ENCODE data around the gene ST7. TPM values are rescaled to one million over a fixed set of nuclear protein-coding genes. Genes with fewer than 3 reads are reported as not detected.
A peak's percentile ranks its signal among the peaks of the same experiment; 100 is the strongest.
"Not testable (repeated sequence)": the region's sequence is repeated elsewhere in the genome, so short reads cannot be mapped to it uniquely, and the experiment has no call there.

ST7 gene
- total RNA-seq, 2 experiments from 2014 or later, result 5.2 to 5.9 TPM

- CTCF ChIA-PET, result interaction anchor here (0.6 to 7.2 kb wide), 28 partner anchors 10 to 796 kb away, joined by 3 to 118 read pairs (median 4); no protein-coding TSS in a partner anchor
- Mint-ChIP-seq H3K27ac (no peak overlapping the region), H3K9me3 (ENCODE audit: insufficient read depth) (no peaks in the 10 kb centered on the region), H3K4me3 (no peak overlapping the region), H3K36me3 (ENCODE audit: low read depth) (no peaks in the 10 kb centered on the region), H3K27me3 (ENCODE audit: low read depth) (peaks cover 24% of the 10 kb centered on the region), H3K4me1 (ENCODE audit: low read depth) (peaks cover 7% of the 10 kb centered on the region)
- peak; percentile 81 for DNase-seq
- ATAC-seq, result peak; percentile 91
- POLR2A ChIA-PET, result no interaction called here
Measured at GRCh38 chr7:116929914-116930913, 23.1 kb upstream of the ST7 start.

GRCh38 chr7:116932566-116932965 is 20.7 kb upstream of the ST7 start:
- Mint-ChIP-seq H3K4me1 (ENCODE audit: low read depth) (peaks cover 7% of the 10 kb centered on the region), H3K36me3 (ENCODE audit: low read depth) (no peaks in the 10 kb centered on the region), H3K9me3 (ENCODE audit: insufficient read depth) (no peaks in the 10 kb centered on the region), H3K4me3 (no peak overlapping the region), H3K27me3 (ENCODE audit: low read depth) (peaks cover 26% of the 10 kb centered on the region), H3K27ac (no peak overlapping the region)
- DNase-seq (no peak), ATAC-seq (no peak)
- ChIA-PET CTCF (interaction anchor here (0.7 to 7.2 kb wide), 6 partner anchors 12 to 192 kb away, joined by 3 to 118 read pairs (median 4); no protein-coding TSS in a partner anchor), POLR2A (no interaction called here)

- DNase-seq (no peak), ATAC-seq (no peak)
- Mint-ChIP-seq H3K4me1 (ENCODE audit: low read depth) (peaks cover 7% of the 10 kb centered on the region), H3K4me3 (no peak overlapping the region), H3K9me3 (ENCODE audit: insufficient read depth) (no peaks in the 10 kb centered on the region), H3K36me3 (ENCODE audit: low read depth) (no peaks in the 10 kb centered on the region), H3K27ac (no peak overlapping the region), H3K27me3 (ENCODE audit: low read depth) (peaks cover 28% of the 10 kb centered on the region)
- POLR2A ChIA-PET, result no interaction called here
- CTCF ChIA-PET, result interaction anchor here (7.2 kb wide), 1 partner anchor 191 kb away, joined by 118 read pairs; no protein-coding TSS in a partner anchor
Measured at GRCh38 chr7:116933465-116933864, 19.8 kb upstream of the ST7 start.

GRCh38 chr7:116934580-116934979 is 18.7 kb upstream of the ST7 start:
- ATAC-seq (no peak), DNase-seq (no peak)
- no peak overlapping the region for H3K27ac Mint-ChIP-seq
- no peaks in the 10 kb centered on the region for H3K36me3 Mint-ChIP-seq (ENCODE audit: low read depth)
- peaks cover 22% of the 10 kb centered on the region for H3K27me3 Mint-ChIP-seq (ENCODE audit: low read depth)
- no peaks in the 10 kb centered on the region for H3K9me3 Mint-ChIP-seq (ENCODE audit: insufficient read depth)
- CTCF ChIA-PET, result interaction anchor here (1.0 kb wide), 1 partner anchor 193 kb away, joined by 3 read pairs; no protein-coding TSS in a partner anchor
- H3K4me3 Mint-ChIP-seq, result no peak overlapping the region
- POLR2A ChIA-PET, result no interaction called here
- H3K4me1 Mint-ChIP-seq (ENCODE audit: low read depth), result peaks cover 7% of the 10 kb centered on the region

- H3K4me3 Mint-ChIP-seq; H3K9me3 Mint-ChIP-seq (ENCODE audit: insufficient read depth); H3K27ac Mint-ChIP-seq; ATAC-seq; H3K4me1 Mint-ChIP-seq (ENCODE audit: low read depth); H3K36me3 Mint-ChIP-seq (ENCODE audit: low read depth); DNase-seq; POLR2A ChIA-PET; CTCF ChIA-PET: not testable (repeated sequence)
- H3K27me3 Mint-ChIP-seq (ENCODE audit: low read depth), result peaks cover 14% of the 10 kb centered on the region
Measured at GRCh38 chr7:116936844-116937243, 16.5 kb upstream of the ST7 start.

- Mint-ChIP-seq H3K27ac (no peak overlapping the region), H3K36me3 (ENCODE audit: low read depth) (no peaks in the 10 kb centered on the region), H3K4me1 (ENCODE audit: low read depth) (no peaks in the 10 kb centered on the region), H3K9me3 (ENCODE audit: insufficient read depth) (no peaks in the 10 kb centered on the region), H3K27me3 (ENCODE audit: low read depth) (peaks cover 15% of the 10 kb centered on the region), H3K4me3 (no peak overlapping the region)
- POLR2A ChIA-PET, result no interaction called here
- CTCF ChIA-PET, result no interaction called here
- DNase-seq (no peak), ATAC-seq (no peak)
Measured at GRCh38 chr7:116938678-116939077, 14.6 kb upstream of the ST7 start.

- Mint-ChIP-seq H3K4me3 (no peak overlapping the region), H3K4me1 (ENCODE audit: low read depth) (no peaks in the 10 kb centered on the region), H3K9me3 (ENCODE audit: insufficient read depth) (no peaks in the 10 kb centered on the region), H3K36me3 (ENCODE audit: low read depth) (no peaks in the 10 kb centered on the region), H3K27me3 (ENCODE audit: low read depth) (peaks cover 13% of the 10 kb centered on the region), H3K27ac (no peak overlapping the region)
- CTCF ChIA-PET, result interaction anchor here (0.9 to 1.4 kb wide), 2 partner anchors 10 to 84 kb away, joined by 3 to 9 read pairs; no protein-coding TSS in a partner anchor
- ATAC-seq, result no peak
- DNase-seq, result no peak
- POLR2A ChIA-PET, result interaction anchor here (0.8 kb wide), 1 partner anchor 12 kb away, joined by 3 read pairs; the partner anchor contains the start of gene ST7
Measured at GRCh38 chr7:116940689-116941370, 12.5 kb upstream of the ST7 start.

- Mint-ChIP-seq H3K4me1 (ENCODE audit: low read depth) (no peaks in the 10 kb centered on the region), H3K27ac (no peak overlapping the region), H3K9me3 (ENCODE audit: insufficient read depth) (no peaks in the 10 kb centered on the region), H3K27me3 (ENCODE audit: low read depth) (peaks cover 13% of the 10 kb centered on the region), H3K36me3 (ENCODE audit: low read depth) (no peaks in the 10 kb centered on the region), H3K4me3 (no peak overlapping the region)
- ChIA-PET POLR2A (no interaction called here), CTCF (interaction anchor here (1.2 kb wide), 1 partner anchor 12 kb away, joined by 5 read pairs; no protein-coding TSS in a partner anchor)
- no peak for ATAC-seq
- no peak for DNase-seq
Measured at GRCh38 chr7:116942504-116942903, 10.8 kb upstream of the ST7 start.

GRCh38 chr7:116948934-116949333 is 4.4 kb upstream of the ST7 start:
- no peak for DNase-seq
- Mint-ChIP-seq H3K27me3 (ENCODE audit: low read depth) (peaks cover 16% of the 10 kb centered on the region), H3K4me3 (no peak overlapping the region), H3K36me3 (ENCODE audit: low read depth) (no peaks in the 10 kb centered on the region), H3K27ac (no peak overlapping the region), H3K9me3 (ENCODE audit: insufficient read depth) (no peaks in the 10 kb centered on the region), H3K4me1 (ENCODE audit: low read depth) (peaks cover 9% of the 10 kb centered on the region)
- no peak for ATAC-seq
- CTCF ChIA-PET, result interaction anchor here (0.8 kb wide), 1 partner anchor 58 kb away, joined by 3 read pairs; no protein-coding TSS in a partner anchor
- POLR2A ChIA-PET, result no interaction called here

GRCh38 chr7:116949941-116950801 is 3.1 kb upstream of the ST7 start:
- POLR2A ChIA-PET, result no interaction called here
- H3K36me3 Mint-ChIP-seq (ENCODE audit: low read depth), result peaks cover 3% of the 10 kb centered on the region
- H3K4me3 Mint-ChIP-seq, result no peak overlapping the region
- CTCF ChIA-PET, result no interaction called here
- peaks cover 20% of the 10 kb centered on the region for H3K4me1 Mint-ChIP-seq (ENCODE audit: low read depth)
- H3K27ac Mint-ChIP-seq, result no peak overlapping the region
- H3K27me3 Mint-ChIP-seq (ENCODE audit: low read depth), result peaks cover 15% of the 10 kb centered on the region
- no peak for ATAC-seq
- H3K9me3 Mint-ChIP-seq (ENCODE audit: insufficient read depth), result no peaks in the 10 kb centered on the region
- no peak for DNase-seq

- no peak overlapping the region for H3K27ac Mint-ChIP-seq
- ATAC-seq (no peak), DNase-seq (no peak)
- ChIA-PET POLR2A (no interaction called here), CTCF (no interaction called here)
- no peak overlapping the region for H3K4me3 Mint-ChIP-seq
- peaks cover 13% of the 10 kb centered on the region for H3K27me3 Mint-ChIP-seq (ENCODE audit: low read depth)
- H3K4me1 Mint-ChIP-seq (ENCODE audit: low read depth), result peaks cover 26% of the 10 kb centered on the region
- no peaks in the 10 kb centered on the region for H3K9me3 Mint-ChIP-seq (ENCODE audit: insufficient read depth)
- peaks cover 4% of the 10 kb centered on the region for H3K36me3 Mint-ChIP-seq (ENCODE audit: low read depth)
Measured at GRCh38 chr7:116950889-116951351, 2.4 kb upstream of the ST7 start.
